BE2C (cell line): ENCODE measurements around the gene SRSF10.
A peak's percentile ranks its signal among the peaks of the same experiment; 100 is the strongest.

Source experiments
- DNase-seq: peaks from one replicate; pipeline ENCODE4 v3.0.0-alpha.2; 2020
- H3K27me3 ChIP-seq: fragments of 250-450 bp; sonication (Bioruptor Pico); 2 replicates; pipeline ENCODE4 v1.5.1; 2020; ENCODE audit warnings: mild to moderate bottlenecking
- H3K36me3 ChIP-seq: fragments of 250-450 bp; sonication (Bioruptor Pico); 2 replicates; pipeline ENCODE4 v1.5.1; 2020; ENCODE audit warnings: mild to moderate bottlenecking
- H3K4me1 ChIP-seq: fragments of 250-450 bp; sonication (Bioruptor Pico); 2 replicates; pipeline ENCODE4 v1.5.1; 2020
- H3K4me3 ChIP-seq: 2 replicates; pipeline ENCODE4 v1.5.1; 2011; ENCODE audit warnings: low read depth, low read length
- H3K9me3 ChIP-seq: fragments of 250-450 bp; sonication (Bioruptor Pico); 2 replicates; pipeline ENCODE4 v1.5.1; 2020
- TF ChIP-seq, protein P1 (sequence below): IDR thresholded peaks from 2 replicates; pipeline ENCODE4 v1.5.1; 2012; ENCODE audit warnings: mild to moderate bottlenecking, low read depth, low read length

Gene SRSF10

DNA sequence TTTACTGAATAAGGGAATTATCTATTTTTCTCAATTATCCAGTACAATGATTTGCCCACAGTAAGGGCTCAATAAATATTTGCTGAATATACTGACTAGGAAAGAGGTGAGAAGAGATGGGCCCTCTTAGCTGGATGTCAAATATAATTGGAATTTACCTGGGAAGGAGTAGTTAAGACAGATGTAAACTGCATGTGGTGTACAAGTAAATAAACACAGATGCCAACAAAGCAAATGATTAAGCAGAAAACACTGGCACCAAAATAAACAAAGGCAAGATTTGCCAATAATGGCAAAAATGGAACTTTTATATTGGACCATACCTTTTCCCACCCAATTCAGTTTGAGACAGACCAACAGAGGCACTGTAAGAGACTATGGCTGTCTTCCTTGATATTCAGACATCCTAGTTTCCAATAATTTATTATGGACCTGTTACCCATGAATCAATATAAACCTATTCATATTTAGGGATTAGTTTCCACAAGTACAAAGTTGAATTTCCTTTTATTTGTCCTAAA, 13.1 kb downstream of the SRSF10 start:
- no peaks in the 10 kb centered on the region; the same call in 1 of the 2 replicates for H3K4me1 ChIP-seq
- TF ChIP-seq, protein P1, sequence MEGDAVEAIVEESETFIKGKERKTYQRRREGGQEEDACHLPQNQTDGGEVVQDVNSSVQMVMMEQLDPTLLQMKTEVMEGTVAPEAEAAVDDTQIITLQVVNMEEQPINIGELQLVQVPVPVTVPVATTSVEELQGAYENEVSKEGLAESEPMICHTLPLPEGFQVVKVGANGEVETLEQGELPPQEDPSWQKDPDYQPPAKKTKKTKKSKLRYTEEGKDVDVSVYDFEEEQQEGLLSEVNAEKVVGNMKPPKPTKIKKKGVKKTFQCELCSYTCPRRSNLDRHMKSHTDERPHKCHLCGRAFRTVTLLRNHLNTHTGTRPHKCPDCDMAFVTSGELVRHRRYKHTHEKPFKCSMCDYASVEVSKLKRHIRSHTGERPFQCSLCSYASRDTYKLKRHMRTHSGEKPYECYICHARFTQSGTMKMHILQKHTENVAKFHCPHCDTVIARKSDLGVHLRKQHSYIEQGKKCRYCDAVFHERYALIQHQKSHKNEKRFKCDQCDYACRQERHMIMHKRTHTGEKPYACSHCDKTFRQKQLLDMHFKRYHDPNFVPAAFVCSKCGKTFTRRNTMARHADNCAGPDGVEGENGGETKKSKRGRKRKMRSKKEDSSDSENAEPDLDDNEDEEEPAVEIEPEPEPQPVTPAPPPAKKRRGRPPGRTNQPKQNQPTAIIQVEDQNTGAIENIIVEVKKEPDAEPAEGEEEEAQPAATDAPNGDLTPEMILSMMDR, result no peak
- peaks cover 36% of the 10 kb centered on the region for H3K36me3 ChIP-seq
- H3K4me3 ChIP-seq, result no peak overlapping the region
- H3K27me3 ChIP-seq, result no peaks in the 10 kb centered on the region
- H3K9me3 ChIP-seq, result no peaks in the 10 kb centered on the region
- no peak for DNase-seq

- no peak overlapping the region for H3K4me3 ChIP-seq
- H3K4me1 ChIP-seq, result no peaks in the 10 kb centered on the region; the same call in 1 of the 2 replicates
These were observed 15.1 kb downstream of the SRSF10 start for GRCh38 chr1:23964790-23965740.

DNA sequence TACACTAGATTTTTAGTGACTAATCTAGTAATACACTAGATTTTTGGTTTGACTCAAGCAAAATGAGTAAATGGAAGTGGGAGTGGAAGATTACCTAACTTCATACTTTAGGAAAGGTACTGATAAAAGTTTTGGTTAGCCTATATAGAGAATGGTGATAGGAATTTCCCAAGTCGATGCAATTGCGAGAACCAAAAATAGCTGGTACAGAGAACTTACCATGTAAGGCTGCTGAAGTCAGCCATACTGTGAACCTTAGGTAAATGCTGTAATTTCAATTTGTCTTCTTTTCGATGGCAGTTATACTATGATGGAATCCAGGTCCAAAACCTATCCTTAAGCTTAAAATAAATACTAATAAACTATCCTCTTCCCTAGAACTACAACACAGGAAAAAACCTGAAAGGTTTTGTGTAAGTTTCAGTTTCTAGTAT, 15.9 kb downstream of the SRSF10 start:
- H3K36me3 ChIP-seq, result peaks cover 30% of the 10 kb centered on the region
- no peaks in the 10 kb centered on the region for H3K9me3 ChIP-seq
- TF ChIP-seq, protein P1, result no peak
- no peaks in the 10 kb centered on the region for H3K27me3 ChIP-seq
- no peak overlapping the region for H3K4me3 ChIP-seq
- no peak for DNase-seq
- no peaks in the 10 kb centered on the region; the same call in 1 of the 2 replicates for H3K4me1 ChIP-seq

More at GRCh38 chr1:23964790-23965740, 15.1 kb downstream of the SRSF10 start:
- TF ChIP-seq, protein P1, result no peak
- no peak for DNase-seq
- H3K9me3 ChIP-seq, result no peaks in the 10 kb centered on the region
- peaks cover 34% of the 10 kb centered on the region for H3K36me3 ChIP-seq
- no peaks in the 10 kb centered on the region for H3K27me3 ChIP-seq

GRCh38 chr1:23963617-23964234, 16.4 kb downstream of the SRSF10 start:
- H3K36me3 ChIP-seq, result peaks cover 30% of the 10 kb centered on the region
- TF ChIP-seq, protein P1, result no peak
- no peaks in the 10 kb centered on the region for H3K9me3 ChIP-seq
- H3K27me3 ChIP-seq, result no peaks in the 10 kb centered on the region
- DNase-seq, result no peak
- H3K4me3 ChIP-seq, result no peak overlapping the region
- H3K4me1 ChIP-seq, result no peaks in the 10 kb centered on the region; the same call in 1 of the 2 replicates

DNA sequence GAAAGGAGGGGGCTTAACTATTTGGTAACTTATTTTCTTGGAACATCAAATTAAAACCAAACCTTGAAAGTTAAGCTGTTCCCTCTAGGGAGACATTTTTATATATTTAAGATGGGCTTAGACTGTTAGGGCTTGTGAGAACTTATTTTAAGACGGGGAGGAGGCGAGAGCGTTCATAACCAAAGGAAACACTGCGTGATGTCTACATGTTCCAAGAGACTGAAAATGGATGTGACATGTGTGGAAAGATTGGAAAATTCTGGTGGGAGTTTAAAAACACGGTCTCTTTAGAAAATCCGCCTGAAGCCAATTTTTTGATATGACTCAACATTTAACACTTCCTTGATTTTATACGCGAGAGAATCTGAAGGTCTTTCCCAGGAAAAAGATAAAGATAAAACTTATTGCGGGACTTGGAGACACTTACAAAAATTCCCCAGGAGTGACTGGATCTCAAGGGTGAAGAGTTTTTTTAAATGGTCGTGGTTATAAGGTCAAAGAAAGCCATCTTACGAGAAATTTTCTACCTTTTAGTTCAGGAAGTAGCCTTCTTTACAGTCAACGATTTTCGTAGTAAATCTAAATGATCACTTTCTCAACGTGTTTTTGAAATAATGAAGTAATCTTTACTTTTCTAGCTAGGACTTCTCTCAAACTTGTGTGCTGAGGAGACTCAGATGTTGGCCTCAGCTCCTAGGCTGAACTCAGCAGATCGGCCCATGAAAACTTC, 19.7 kb downstream of the SRSF10 start:
- H3K9me3 ChIP-seq, result no peaks in the 10 kb centered on the region
- peaks cover 23% of the 10 kb centered on the region for H3K36me3 ChIP-seq
- no peaks in the 10 kb centered on the region for H3K27me3 ChIP-seq
- no peak for DNase-seq
- H3K4me3 ChIP-seq, result peak overlapping the region; percentile 95
- TF ChIP-seq, protein P1, result no peak
- no peaks in the 10 kb centered on the region for H3K4me1 ChIP-seq
